WTC11 (cell line): ENCODE measurements around the gene ANKRD29.

Experiments used
- FOXP1 ChIP-seq: sonication (generic); formaldehyde crosslinking; IDR thresholded peaks from 2 replicates; pipeline ENCODE4 v1.8.0; 2022; ENCODE audit warnings: missing genetic modification reagents, mild to moderate bottlenecking, moderate library complexity, borderline replicate concordance
- JUN ChIP-seq: sonication (generic); formaldehyde crosslinking; IDR thresholded peaks from 2 replicates; pipeline ENCODE4 v1.8.0; 2023; ENCODE audit warnings: mild to moderate bottlenecking, missing genetic modification reagents
- MXD4 ChIP-seq: fragments of 250-450 bp; sonication (Bioruptor Pico); IDR thresholded peaks from 2 replicates; pipeline ENCODE4 v1.8.0; 2021; ENCODE audit warnings: mild to moderate bottlenecking, moderate library complexity, borderline replicate concordance
- NFE2L1 ChIP-seq: sonication (generic); formaldehyde crosslinking; IDR thresholded peaks from 2 replicates; pipeline ENCODE4 v1.8.1; 2023; ENCODE audit warnings: missing genetic modification reagents
- NR1H2 ChIP-seq: sonication (generic); formaldehyde crosslinking; IDR thresholded peaks from 2 replicates; pipeline ENCODE4 v1.9.0; 2021; ENCODE audit warnings: mild to moderate bottlenecking, moderate library complexity, missing genetic modification reagents
- TEAD1 ChIP-seq: sonication (generic); formaldehyde crosslinking; IDR thresholded peaks from 2 replicates; pipeline ENCODE4 v1.8.0; 2022; ENCODE audit warnings: mild to moderate bottlenecking, missing genetic modification reagents
- TEAD4 ChIP-seq: sonication (generic); formaldehyde crosslinking; IDR thresholded peaks from 2 replicates; pipeline ENCODE4 v1.8.0; 2022; ENCODE audit warnings: mild to moderate bottlenecking, missing genetic modification reagents
- ZNF138 ChIP-seq: sonication (generic); formaldehyde crosslinking; conservative IDR thresholded peaks from 2 replicates; pipeline ENCODE4 v1.8.1; 2022; ENCODE audit warnings: mild to moderate bottlenecking, moderate library complexity, missing genetic modification reagents
- ZNF416 ChIP-seq: fragments of 250-450 bp; sonication (Bioruptor Pico); IDR thresholded peaks from 2 replicates; pipeline ENCODE4 v1.9.0; 2021; ENCODE audit warnings: mild to moderate bottlenecking, inconsistent platforms
- TF ChIP-seq, protein P1 (sequence below): sonication (generic); formaldehyde crosslinking; IDR thresholded peaks from 2 replicates; pipeline ENCODE4 v1.8.0; 2022; ENCODE audit warnings: mild to moderate bottlenecking, missing genetic modification reagents
- TF ChIP-seq, protein P2 (sequence below): fragments of 200-600 bp; IDR thresholded peaks from 2 replicates; pipeline ENCODE4 v1.8.0; 2022; ENCODE audit warnings: antibody characterized with exemption
- TF ChIP-seq, protein P3 (sequence below): sonication (generic); formaldehyde crosslinking; conservative IDR thresholded peaks from 2 replicates; pipeline ENCODE4 v1.8.1; 2022; ENCODE audit warnings: mild to moderate bottlenecking, missing genetic modification reagents
- TF ChIP-seq, protein P4 (sequence below): sonication (generic); formaldehyde crosslinking; IDR thresholded peaks from 2 replicates; pipeline ENCODE4 v1.8.1; 2023; ENCODE audit warnings: mild to moderate bottlenecking, missing genetic modification reagents, borderline replicate concordance
- TF ChIP-seq, protein P5 (sequence below): sonication (generic); formaldehyde crosslinking; IDR thresholded peaks from 2 replicates; pipeline ENCODE4 v1.8.0; 2022; ENCODE audit warnings: mild to moderate bottlenecking, missing genetic modification reagents

DNA sequence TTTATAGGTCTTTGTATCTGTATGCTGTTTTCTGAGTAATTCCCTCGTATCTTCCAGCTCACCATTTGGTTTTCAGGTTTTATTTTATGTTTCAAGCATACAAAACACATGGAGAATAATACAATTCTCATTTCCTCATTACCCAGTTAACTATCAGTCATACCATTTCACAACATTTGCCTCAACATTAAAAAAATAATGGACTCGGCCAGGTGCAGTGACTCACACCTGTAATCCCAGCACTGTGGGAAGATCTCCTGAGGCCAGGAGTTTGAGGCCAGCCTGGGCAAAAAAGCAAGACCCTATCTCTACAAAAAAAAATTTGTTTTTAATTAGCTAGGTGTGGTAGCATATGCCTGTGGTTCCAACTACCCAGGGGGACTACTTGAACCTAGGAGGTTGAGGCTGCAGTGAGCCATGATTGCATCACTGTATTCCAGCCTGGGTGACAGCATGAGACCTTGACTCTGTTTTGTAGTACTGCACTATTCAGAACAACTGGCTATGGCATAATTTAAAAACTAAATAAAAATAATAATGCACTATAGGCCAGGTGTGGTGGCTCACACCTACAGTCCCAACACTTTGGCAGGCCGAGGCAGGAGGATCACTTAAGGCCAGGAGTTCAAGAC lies 96.7 kb downstream of the ANKRD29 start:
- TF ChIP-seq TEAD4 (no peak), NR1H2 (CRISPR knock-in tag) (no peak), TEAD1 (no peak), ZNF416 (CRISPR knock-in tag) (no peak), FOXP1 (CRISPR knock-in tag) (no peak), ZNF138 (CRISPR knock-in tag) (no peak), MXD4 (CRISPR knock-in tag) (no peak), NFE2L1 (CRISPR knock-in tag) (no peak), JUN (no peak)
- TF ChIP-seq, protein P1, sequence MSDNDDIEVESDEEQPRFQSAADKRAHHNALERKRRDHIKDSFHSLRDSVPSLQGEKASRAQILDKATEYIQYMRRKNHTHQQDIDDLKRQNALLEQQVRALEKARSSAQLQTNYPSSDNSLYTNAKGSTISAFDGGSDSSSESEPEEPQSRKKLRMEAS (CRISPR knock-in tag), result no peak
- TF ChIP-seq, protein P2, sequence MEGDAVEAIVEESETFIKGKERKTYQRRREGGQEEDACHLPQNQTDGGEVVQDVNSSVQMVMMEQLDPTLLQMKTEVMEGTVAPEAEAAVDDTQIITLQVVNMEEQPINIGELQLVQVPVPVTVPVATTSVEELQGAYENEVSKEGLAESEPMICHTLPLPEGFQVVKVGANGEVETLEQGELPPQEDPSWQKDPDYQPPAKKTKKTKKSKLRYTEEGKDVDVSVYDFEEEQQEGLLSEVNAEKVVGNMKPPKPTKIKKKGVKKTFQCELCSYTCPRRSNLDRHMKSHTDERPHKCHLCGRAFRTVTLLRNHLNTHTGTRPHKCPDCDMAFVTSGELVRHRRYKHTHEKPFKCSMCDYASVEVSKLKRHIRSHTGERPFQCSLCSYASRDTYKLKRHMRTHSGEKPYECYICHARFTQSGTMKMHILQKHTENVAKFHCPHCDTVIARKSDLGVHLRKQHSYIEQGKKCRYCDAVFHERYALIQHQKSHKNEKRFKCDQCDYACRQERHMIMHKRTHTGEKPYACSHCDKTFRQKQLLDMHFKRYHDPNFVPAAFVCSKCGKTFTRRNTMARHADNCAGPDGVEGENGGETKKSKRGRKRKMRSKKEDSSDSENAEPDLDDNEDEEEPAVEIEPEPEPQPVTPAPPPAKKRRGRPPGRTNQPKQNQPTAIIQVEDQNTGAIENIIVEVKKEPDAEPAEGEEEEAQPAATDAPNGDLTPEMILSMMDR, result no peak
- TF ChIP-seq, protein P3, sequence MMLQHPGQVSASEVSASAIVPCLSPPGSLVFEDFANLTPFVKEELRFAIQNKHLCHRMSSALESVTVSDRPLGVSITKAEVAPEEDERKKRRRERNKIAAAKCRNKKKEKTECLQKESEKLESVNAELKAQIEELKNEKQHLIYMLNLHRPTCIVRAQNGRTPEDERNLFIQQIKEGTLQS, result no peak
- TF ChIP-seq, protein P4, sequence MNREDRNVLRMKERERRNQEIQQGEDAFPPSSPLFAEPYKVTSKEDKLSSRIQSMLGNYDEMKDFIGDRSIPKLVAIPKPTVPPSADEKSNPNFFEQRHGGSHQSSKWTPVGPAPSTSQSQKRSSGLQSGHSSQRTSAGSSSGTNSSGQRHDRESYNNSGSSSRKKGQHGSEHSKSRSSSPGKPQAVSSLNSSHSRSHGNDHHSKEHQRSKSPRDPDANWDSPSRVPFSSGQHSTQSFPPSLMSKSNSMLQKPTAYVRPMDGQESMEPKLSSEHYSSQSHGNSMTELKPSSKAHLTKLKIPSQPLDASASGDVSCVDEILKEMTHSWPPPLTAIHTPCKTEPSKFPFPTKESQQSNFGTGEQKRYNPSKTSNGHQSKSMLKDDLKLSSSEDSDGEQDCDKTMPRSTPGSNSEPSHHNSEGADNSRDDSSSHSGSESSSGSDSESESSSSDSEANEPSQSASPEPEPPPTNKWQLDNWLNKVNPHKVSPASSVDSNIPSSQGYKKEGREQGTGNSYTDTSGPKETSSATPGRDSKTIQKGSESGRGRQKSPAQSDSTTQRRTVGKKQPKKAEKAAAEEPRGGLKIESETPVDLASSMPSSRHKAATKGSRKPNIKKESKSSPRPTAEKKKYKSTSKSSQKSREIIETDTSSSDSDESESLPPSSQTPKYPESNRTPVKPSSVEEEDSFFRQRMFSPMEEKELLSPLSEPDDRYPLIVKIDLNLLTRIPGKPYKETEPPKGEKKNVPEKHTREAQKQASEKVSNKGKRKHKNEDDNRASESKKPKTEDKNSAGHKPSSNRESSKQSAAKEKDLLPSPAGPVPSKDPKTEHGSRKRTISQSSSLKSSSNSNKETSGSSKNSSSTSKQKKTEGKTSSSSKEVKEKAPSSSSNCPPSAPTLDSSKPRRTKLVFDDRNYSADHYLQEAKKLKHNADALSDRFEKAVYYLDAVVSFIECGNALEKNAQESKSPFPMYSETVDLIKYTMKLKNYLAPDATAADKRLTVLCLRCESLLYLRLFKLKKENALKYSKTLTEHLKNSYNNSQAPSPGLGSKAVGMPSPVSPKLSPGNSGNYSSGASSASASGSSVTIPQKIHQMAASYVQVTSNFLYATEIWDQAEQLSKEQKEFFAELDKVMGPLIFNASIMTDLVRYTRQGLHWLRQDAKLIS (CRISPR knock-in tag), result no peak
- TF ChIP-seq, protein P5, sequence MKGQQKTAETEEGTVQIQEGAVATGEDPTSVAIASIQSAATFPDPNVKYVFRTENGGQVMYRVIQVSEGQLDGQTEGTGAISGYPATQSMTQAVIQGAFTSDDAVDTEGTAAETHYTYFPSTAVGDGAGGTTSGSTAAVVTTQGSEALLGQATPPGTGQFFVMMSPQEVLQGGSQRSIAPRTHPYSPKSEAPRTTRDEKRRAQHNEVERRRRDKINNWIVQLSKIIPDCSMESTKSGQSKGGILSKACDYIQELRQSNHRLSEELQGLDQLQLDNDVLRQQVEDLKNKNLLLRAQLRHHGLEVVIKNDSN (CRISPR knock-in tag), result no peak
